ENCODE measurements around the gene HGS.

HGS gene, protein sequence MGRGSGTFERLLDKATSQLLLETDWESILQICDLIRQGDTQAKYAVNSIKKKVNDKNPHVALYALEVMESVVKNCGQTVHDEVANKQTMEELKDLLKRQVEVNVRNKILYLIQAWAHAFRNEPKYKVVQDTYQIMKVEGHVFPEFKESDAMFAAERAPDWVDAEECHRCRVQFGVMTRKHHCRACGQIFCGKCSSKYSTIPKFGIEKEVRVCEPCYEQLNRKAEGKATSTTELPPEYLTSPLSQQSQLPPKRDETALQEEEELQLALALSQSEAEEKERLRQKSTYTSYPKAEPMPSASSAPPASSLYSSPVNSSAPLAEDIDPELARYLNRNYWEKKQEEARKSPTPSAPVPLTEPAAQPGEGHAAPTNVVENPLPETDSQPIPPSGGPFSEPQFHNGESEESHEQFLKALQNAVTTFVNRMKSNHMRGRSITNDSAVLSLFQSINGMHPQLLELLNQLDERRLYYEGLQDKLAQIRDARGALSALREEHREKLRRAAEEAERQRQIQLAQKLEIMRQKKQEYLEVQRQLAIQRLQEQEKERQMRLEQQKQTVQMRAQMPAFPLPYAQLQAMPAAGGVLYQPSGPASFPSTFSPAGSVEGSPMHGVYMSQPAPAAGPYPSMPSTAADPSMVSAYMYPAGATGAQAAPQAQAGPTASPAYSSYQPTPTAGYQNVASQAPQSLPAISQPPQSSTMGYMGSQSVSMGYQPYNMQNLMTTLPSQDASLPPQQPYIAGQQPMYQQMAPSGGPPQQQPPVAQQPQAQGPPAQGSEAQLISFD

DNA sequence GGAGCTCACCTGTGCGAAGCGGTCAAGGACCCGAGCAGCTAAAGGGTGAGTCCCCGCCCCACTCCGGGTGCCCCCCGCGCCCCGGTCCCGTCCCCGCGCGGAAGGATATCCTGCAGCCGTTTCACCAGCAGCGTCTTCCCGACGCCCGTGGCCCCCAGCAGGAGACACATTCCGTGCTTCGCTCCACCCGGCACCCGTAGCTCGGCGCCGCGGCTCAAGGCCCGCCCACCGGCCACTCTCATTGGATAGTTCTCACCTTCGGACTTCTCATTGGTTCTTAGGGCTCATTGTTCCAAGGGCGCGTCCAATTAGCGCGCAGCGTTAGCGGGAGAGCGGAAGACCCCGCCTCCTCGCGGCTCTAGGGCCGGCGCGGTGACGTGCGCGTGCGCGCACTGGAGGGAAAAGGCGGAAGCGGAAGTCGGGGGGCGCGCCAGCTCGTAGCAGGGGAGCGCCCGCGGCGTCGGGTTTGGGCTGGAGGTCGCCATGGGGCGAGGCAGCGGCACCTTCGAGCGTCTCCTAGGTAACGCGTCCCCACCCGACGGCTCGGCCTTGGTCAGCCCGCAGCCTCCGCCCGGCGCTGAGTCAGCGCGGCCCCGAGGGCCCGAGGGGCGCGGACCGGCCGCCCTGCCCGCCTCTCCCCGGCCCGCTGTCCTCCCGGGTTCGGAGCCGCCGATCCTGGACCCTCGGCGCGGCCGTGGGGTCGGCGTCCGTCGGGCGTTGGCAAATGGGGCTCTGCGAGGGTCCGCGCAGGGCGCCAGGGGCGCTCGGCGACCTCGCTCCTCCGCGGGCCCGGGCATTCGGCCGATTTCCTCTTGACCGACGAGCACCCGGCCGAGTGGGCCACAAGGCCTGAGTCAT, at the start of gene HGS, which contains the start of gene ARL16:
TSS of gene HGS (plus strand) at position 428 of the 858 bp plus-strand sequence. CDS start at position 484, 56 bp downstream.
TSS of gene ARL16 (minus strand) at position 214 of the 858 bp plus-strand sequence. CDS start at position 170, 44 bp downstream.
- DNase-seq (ENCODE audit: low read depth) = peak; percentile 98

DNA sequence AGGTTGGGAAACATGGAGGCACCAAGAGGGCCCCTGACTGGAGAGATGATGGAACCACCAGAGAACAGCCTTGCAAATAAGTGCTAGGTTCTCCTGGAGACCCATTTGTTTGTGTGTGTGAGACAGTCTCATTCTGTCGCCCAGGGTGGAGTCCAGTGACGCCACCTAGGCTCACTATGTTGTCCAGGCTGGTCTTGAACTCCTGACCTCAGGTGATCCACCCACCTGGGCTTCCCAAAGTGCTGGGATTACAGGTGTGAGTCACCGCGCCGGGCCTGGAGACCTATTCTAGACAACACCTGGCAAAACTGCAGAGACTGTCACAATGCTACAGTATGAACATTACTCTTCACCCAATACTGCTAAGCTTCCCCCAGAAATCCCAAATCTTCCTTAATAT, 48.4 kb upstream of the HGS start:
- no peak for DNase-seq (ENCODE audit: low read depth)

DNA sequence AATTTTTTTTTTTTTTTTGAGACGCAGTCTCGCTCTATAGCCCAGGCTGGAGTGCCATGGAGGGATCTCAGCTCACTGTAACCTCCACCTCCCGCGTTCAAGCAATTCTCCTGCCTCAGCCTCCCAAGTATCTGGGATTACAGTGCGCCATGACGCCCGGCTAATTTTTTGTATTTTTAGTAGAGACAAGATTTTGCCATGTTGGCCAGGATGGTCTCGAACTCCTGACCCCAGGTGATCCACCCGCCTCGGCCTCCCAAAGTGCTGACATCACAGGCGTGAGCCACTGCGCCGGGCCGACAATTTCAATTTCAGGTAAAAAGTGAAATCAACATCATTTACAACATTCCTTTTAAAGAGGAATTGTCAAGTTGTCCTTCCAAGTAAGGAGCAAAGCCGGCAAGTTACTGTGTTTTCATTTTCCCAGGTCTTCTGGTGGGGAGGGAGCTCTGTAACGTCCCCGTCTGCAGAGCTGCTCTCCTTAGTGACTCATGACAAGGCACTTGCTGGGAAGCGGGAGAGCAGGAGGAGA, 47.8 kb upstream of the HGS start:
- peak; percentile 28 for DNase-seq (ENCODE audit: low read depth)

DNA sequence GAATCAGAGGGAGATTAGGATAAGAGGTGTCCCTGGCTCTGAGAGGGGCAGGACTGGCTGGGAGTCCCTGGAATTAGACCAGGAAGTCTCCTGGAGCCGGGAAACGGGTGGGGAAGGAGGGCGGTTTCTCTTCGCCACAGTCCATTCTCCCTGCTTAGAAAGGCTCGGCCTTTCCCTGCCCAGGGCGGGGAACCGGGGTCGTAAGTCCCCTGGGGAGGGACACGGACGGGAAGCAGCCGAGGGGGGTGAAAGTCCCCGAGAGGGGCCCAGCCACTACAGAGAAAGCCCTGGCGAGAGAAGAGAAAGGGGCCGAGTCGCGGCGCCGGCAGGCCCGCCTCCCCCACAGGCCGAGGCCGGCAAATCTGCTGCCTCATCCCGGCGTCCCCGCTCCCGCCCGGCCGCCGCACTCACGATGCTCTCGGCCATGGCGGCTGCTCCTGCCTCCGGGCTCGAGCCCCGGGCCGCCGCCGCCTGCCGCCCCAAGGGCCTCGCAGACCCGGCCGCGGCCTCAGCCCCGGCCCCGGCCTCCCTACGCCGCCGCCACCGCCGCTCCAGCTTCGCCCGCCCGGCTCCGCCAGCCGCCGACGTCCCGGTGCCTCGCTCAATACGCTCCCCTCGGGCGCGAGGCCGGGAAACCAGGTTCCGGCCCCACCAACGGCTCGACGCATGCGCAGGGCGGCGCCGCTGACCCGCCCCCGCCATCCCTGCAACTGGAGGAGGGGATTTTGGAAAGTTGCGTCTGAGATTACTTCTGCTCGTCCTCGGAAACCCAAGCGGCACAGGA, 47.1 kb upstream of the HGS start, which contains the start of the genes NPLOC4 and TSPAN10:
TSS of gene NPLOC4 (minus strand) at position 608 of the 784 bp plus-strand sequence. CDS start at position 426, 182 bp downstream.
TSS of gene TSPAN10 (plus strand) at position 692 of the 784 bp plus-strand sequence. CDS start 5,217 bp downstream, outside the sequence.
- DNase-seq (ENCODE audit: low read depth) = peak; percentile 64

DNA sequence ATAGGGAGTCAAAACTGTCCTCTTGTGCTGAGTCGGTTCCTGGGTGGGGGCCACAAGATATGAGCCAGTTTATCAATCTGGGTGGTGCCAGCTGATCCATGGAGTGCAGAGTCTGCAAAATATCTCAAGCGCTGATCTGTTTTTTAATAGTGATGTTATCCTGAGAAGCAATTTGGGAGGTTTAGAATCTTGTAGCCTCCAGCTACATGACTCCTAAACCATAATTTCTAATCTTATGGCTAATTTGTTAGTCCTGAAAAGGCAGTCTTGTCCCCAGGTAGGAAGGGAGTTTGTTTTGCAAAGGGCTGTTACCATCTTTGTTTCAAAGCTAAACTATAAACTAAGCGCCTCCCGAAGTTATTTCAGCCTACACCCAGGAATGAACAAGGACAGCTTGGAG, 45.1 kb upstream of the HGS start:
- DNase-seq (ENCODE audit: low read depth) = no peak

DNA sequence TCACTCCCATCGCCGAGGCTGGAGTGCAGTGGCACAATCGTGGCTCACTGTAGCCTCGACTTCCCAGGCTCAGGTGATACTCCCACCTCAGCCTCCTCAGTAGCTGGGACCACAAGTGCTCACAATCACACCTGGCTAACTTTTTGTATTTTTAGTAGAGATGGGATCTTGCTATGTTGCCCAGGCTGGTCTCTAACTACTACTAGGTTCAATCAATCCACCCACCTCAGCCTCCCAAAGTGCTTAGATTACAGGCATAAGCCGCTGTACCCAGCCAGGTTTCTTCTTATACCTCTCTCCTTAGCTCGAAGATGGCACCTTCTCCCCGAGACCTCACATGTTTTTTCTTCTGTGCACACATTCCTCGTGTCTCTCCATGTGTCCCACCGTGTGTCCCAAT, 43.8 kb upstream of the HGS start:
- DNase-seq (ENCODE audit: low read depth) = no peak

DNA sequence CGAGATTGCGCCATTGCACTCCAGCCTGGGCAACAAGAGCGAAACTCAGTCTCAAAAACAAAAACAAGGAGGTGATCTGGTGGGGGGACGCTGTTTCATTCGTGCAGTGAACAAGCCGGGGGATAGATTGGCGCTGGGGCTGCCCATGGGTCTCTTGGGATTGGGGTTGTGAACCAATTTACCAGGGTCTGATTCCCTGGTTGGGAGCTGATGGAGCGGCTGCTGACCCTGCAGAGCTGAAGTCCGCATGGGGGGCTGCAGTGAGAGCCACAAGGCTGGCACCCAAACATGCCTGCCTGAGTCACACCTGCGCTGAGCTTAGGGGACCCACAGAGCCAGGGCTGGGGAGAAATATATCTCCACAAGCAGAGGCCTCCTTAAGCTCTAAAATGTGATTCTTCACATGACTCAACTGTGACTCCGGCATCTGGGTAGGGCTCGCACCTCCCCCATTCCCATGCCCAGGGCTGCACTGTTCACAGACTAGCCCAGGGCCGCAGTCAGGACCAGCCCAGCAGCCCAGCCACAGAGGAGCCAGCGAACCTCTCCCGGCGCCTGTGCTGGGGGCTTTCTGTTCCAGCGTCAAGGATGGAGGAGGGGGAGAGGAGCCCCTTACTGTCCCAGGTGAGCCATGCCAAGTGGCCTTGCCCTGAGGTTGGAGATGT, 41.9 kb upstream of the HGS start:
- DNase-seq (ENCODE audit: low read depth) = peak; percentile 30

DNA sequence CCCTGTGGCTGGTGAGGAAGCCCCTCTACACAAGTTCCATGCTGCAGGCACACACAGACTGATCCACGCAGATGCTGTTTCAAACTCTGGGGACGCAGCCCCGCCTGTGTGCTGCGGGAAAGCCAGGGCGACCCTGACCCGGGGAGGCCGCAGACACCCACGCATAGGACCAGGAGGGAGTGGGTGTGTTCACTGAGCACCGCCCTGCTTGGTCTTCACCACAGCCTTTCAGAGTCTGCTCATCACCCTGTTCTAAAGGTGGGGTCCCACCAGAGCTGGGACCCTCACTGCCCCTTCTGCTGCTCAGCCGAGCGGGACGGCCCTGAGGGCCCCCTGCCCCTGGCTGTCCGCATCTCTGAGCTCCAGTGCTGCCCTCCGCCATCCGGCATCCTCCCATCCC, 39.3 kb upstream of the HGS start:
- no peak for DNase-seq (ENCODE audit: low read depth)

DNA sequence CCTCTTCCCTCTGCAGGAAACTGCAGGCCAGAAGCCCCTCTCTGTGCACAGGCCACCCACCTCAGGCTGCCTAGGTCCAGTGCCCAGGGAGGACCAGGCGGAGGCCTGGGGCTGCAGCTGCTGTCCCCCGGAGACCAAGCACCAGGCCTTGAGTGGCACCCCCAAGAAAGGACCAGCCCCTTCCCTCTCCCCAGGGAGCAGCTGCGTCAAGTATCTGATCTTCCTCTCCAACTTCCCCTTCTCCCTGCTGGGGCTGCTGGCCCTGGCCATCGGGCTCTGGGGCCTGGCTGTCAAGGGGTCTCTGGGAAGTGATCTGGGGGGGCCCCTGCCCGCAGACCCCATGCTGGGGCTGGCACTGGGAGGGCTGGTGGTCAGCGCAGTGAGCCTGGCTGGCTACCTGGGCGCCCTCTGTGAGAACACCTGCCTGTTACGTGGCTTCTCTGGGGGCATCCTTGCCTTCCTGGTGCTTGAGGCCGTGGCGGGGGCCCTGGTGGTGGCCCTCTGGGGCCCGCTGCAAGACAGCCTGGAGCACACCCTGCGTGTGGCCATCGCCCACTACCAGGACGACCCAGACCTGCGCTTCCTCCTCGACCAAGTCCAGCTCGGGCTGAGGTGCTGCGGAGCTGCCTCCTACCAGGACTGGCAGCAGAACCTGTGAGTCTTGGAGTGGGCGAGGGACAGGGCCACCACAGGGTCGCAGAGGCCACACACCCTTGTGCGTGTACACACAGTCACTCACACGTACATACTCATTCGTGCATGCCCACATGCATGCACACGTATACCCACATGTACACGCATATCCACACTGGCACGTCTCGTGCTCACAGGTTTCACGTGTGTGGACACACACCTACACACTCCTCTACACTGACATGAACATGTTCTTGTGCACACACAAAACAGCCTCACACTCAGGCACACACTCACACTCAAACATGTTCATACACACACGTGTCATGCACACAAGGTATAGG, 38.5 kb upstream of the HGS start:
- DNase-seq (ENCODE audit: low read depth) = no peak

DNA sequence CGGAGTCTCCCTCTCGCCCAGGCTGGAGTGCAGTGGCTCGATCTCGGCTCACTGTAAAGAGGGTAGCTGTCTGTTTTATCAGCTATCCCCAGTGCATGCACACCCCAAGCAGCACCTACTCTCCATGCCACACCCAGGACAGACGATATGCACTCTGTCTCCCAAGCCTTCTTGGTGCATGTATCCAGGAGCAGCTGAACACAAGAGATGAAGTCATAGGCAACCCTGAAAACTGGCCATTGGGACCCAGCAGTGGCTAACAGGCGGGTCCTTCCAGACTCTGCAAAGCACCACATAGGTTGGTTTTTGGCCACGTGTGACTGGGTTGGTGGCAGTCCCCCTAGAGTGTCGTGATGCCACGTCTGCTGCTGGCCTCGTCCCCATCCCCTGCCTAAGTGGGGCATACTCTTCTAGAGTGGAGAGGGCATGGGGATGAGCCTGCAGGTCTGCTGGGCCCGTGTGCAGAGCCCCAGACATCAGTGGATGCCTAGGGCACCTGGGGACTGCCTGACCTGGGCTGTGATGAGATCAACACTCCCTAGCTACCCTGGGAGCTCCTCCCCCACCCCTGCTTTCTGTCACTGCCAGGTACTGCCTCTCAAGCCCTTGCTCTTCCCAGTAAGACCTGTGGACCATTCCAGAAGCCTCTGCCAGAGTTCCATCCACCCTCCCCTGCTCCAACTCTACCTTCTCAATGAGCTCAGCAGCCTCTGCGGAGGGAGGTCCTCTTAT, 36.8 kb upstream of the HGS start:
- no peak for DNase-seq (ENCODE audit: low read depth)

DNA sequence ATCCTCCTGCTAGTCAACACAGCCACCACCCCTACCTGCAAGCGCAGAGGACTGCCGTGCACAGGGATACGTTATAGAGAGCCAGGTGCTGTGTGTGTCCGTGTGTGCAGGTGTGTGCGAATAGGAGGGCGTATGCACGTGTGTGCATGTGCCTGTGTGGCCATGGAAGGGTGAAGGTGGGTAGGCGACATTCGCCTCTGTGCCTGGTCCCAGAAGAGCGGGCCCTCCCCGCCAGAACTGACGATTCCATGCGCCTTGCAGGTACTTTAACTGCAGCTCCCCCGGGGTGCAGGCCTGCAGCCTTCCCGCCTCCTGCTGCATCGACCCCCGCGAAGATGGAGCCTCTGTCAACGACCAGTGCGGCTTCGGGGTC, 36.2 kb upstream of the HGS start:
- no peak for DNase-seq (ENCODE audit: low read depth)

DNA sequence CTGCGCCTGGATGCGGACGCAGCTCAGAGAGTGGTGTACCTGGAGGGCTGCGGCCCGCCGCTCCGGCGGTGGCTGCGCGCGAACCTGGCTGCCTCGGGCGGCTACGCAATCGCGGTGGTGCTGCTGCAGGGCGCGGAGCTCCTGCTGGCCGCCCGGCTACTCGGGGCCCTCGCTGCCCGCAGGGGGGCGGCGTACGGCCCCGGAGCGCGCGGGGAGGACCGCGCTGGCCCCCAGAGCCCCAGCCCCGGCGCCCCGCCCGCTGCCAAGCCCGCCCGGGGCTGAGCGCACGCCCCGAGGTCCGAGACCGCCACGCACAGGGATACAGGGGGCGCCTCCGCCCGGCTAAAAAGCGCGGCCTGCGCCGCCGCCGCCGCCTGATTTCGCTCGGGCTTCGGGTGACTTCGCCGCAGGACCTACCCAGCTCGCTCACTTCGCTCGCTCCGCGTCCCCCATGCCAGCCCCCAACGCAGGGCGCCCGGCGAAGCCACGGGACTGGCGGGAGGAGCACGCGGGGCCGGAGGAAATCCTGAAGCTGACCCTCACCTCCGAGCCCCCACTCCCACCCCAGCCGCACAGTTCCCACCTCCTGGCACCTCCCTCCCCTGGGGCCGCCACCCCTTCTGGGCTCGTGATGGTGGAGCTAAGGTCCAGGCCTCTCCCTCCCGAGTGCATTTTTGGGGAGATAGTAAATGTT, 35.7 kb upstream of the HGS start:
- DNase-seq (ENCODE audit: low read depth) = no peak

DNA sequence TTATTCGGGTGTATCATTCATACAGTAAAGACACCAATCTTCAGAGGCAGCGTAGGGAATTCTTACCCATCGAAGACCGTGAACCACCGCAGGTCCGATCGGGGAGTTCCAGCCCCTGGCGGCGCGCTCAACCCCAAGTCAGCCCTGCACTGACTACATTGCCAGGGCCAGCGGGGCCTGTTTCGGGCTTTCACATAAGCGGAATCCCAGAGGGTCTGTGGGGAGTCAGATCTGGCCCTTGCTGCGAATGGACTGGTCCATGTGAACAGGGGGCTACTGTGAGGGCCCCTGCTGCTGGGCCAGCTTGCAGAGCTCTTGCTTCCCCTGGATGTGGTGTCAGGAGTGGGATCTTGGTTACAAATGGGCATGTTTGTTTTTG, 35.1 kb upstream of the HGS start:
- DNase-seq (ENCODE audit: low read depth) = no peak

DNA sequence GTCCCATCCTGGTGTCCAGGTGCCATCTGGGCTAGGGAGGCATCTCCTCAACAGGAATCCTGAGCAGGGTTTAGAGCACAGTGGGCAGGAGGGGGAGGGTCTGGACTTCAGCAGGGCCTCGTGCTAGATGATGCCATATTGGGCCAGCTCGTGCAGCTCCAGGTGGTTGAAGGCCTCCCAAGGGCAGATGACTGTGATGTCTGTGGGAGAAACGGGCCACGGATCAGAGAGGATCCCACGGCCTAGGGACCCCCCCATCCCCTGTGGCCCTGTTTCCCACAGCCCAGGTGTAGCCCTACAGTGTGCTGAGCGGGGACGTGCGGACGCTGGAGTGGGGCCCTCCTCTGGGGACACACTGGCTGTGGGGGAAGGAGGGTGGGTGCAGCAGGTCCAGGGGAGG, 32.9 kb upstream of the HGS start:
- no peak for DNase-seq (ENCODE audit: low read depth)

DNA sequence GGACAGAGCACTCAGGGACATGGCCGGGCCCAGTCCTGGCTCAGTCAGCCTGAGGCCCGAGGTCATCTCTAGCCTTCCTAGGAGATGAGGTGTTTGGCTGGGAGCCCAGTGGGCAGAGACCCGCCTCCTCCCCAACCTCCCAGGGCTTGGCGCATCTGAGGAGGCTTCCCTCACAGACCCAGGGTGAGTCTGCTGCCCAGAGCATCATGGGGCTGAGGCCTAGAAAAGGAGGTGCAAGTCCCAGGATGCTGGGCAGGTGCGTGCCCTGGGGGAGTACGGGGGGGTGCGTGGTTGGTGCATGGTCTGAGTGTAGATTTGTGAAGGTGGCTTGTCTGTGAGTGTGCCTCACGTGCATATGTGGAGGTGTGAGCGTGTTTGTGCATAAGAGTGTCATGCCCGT, 32.1 kb upstream of the HGS start:
- peak; percentile 62 for DNase-seq (ENCODE audit: low read depth)

DNA sequence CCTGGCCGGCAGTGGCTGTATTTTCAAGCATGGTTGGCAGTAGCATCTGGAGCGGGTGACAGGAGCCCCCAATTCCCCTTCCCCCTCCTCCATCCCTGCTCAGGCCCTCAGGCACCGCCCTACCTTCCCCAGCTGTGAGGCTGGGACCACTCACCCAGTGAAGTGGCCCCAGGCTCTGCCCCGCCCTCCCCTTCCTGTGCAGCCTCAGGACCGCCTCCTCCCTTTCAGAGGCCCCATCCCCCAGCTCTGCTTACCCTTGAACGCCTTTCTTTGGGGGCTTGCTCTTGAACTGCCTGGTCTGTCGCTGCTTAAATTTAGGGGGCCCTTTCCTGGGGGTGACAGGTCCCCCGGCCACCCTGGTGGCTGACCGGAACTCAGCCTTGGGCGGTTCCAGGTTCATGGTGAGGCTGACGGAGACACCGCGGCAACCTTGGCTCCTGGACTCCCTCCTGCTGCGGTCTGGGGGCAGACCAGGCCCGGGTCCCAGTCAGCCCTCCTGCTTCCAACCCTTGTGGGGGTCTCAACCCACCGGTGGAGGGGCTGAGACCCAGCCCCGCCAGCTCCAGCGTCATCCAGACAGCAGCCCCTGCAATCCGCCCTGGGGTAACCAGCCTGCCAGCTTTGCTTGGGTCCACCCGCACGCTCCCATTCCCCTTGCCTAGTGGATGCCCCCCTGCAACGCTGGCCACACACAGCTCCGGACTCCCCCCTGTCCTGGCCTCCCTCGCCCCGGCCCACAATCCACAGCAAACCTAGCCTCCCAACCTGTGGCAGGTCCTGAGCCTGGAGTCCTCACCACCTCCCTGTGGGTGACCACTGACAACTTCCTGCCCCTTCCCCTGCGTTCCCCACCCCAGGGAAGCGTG, 30.7 kb upstream of the HGS start:
- DNase-seq (ENCODE audit: low read depth) = no peak

All from stromal cell of bone marrow (primary cell).